ENCODE results near the gene IGFBP3.

Gene IGFBP3

DNA sequence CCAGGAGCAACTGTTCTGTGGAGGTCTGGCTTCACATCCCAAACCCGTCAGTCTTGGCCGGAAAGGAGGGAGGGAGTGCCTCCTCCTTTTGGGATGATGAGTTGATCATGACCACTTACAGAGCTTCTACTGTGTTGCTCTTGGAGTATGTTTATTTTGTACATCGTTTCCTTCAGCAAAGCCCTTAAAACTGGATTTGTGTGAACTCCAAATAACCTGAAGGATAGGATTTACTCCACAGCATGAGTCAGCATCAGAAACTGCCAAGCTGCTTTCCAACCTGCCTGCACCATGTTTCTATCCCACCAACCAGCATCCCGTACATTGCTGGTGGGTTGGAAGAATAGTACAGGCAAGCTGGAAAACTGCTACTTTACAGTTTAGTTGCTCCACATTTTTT lies 51.6 kb downstream of the IGFBP3 start:
- H4K20me1 ChIP-seq (ENCODE audit: insufficient read depth, low read length) = no peaks in the 10 kb centered on the region
- no peak overlapping the region for H2AFZ ChIP-seq (ENCODE audit: low read length)
- H3K27ac ChIP-seq (ENCODE audit: low read depth, low read length, poor library complexity, severe bottlenecking) = no peak overlapping the region
- H3F3A ChIP-seq (ENCODE audit: insufficient read depth, low read length) = no peaks in the 10 kb centered on the region
- H3K27me3 ChIP-seq (ENCODE audit: insufficient read depth, low read length) = no peaks in the 10 kb centered on the region
- no peaks in the 10 kb centered on the region for H3K79me2 ChIP-seq (ENCODE audit: insufficient read depth, low read length)
- no peaks in the 10 kb centered on the region for H3K4me1 ChIP-seq (ENCODE audit: insufficient read depth, low read length, severe bottlenecking)
- H3K4me2 ChIP-seq (ENCODE audit: low read length) = no peak overlapping the region
- H3K9me3 ChIP-seq (ENCODE audit: low read length) = no peaks in the 10 kb centered on the region
- H3K36me3 ChIP-seq (ENCODE audit: insufficient read depth, low read length) = no peaks in the 10 kb centered on the region
- H3K9me2 ChIP-seq (ENCODE audit: low read depth, low read length) = no peaks in the 10 kb centered on the region
- TF ChIP-seq, protein P1, sequence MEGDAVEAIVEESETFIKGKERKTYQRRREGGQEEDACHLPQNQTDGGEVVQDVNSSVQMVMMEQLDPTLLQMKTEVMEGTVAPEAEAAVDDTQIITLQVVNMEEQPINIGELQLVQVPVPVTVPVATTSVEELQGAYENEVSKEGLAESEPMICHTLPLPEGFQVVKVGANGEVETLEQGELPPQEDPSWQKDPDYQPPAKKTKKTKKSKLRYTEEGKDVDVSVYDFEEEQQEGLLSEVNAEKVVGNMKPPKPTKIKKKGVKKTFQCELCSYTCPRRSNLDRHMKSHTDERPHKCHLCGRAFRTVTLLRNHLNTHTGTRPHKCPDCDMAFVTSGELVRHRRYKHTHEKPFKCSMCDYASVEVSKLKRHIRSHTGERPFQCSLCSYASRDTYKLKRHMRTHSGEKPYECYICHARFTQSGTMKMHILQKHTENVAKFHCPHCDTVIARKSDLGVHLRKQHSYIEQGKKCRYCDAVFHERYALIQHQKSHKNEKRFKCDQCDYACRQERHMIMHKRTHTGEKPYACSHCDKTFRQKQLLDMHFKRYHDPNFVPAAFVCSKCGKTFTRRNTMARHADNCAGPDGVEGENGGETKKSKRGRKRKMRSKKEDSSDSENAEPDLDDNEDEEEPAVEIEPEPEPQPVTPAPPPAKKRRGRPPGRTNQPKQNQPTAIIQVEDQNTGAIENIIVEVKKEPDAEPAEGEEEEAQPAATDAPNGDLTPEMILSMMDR (IDR thresholded peaks at IDR 0.05; ENCODE audit: low read length) = no peak
- no peak overlapping the region for H3K4me3 ChIP-seq (ENCODE audit: low read depth, low read length, poor library complexity, severe bottlenecking)
- H3K9ac ChIP-seq (ENCODE audit: low read length) = no peak overlapping the region

DNA sequence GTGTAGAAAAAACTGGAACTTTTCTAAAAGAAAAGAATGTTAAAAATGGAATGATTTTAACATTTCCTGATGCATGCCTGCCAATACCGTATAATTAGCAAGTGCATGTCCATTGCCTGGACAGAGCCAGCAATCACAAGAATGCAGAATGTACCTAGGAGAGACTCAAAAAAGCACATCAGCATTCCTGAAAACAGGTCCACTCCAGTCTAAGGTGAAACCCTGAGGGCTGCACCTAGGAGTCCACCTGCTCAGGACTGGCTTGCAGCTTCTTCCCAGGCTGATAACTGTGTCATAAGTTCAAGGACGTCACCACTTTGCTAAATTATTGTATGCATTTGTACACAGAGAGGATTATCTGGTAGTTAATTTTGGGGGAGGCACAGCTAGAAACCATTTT lies 53.6 kb downstream of the IGFBP3 start:
- Histone ChIP-seq H3K27ac (ENCODE audit: low read depth, low read length, poor library complexity, severe bottlenecking) (no peak overlapping the region), H3F3A (ENCODE audit: insufficient read depth, low read length) (no peaks in the 10 kb centered on the region), H3K4me1 (ENCODE audit: insufficient read depth, low read length, severe bottlenecking) (no peaks in the 10 kb centered on the region), H3K36me3 (ENCODE audit: insufficient read depth, low read length) (no peaks in the 10 kb centered on the region), H3K9me3 (ENCODE audit: low read length) (no peaks in the 10 kb centered on the region), H3K27me3 (ENCODE audit: insufficient read depth, low read length) (no peaks in the 10 kb centered on the region), H3K4me2 (ENCODE audit: low read length) (no peak overlapping the region), H3K9me2 (ENCODE audit: low read depth, low read length) (no peaks in the 10 kb centered on the region), H3K79me2 (ENCODE audit: insufficient read depth, low read length) (no peaks in the 10 kb centered on the region), H2AFZ (ENCODE audit: low read length) (no peak overlapping the region), H3K9ac (ENCODE audit: low read length) (no peak overlapping the region), H4K20me1 (ENCODE audit: insufficient read depth, low read length) (no peaks in the 10 kb centered on the region), H3K4me3 (ENCODE audit: low read depth, low read length, poor library complexity, severe bottlenecking) (no peak overlapping the region)
- TF ChIP-seq, protein P1 (IDR thresholded peaks at IDR 0.05; ENCODE audit: low read length) = no peak
- no peak for TF ChIP-seq EZH2 (IDR thresholded peaks at IDR 0.05; ENCODE audit: borderline replicate concordance, low read length)

DNA sequence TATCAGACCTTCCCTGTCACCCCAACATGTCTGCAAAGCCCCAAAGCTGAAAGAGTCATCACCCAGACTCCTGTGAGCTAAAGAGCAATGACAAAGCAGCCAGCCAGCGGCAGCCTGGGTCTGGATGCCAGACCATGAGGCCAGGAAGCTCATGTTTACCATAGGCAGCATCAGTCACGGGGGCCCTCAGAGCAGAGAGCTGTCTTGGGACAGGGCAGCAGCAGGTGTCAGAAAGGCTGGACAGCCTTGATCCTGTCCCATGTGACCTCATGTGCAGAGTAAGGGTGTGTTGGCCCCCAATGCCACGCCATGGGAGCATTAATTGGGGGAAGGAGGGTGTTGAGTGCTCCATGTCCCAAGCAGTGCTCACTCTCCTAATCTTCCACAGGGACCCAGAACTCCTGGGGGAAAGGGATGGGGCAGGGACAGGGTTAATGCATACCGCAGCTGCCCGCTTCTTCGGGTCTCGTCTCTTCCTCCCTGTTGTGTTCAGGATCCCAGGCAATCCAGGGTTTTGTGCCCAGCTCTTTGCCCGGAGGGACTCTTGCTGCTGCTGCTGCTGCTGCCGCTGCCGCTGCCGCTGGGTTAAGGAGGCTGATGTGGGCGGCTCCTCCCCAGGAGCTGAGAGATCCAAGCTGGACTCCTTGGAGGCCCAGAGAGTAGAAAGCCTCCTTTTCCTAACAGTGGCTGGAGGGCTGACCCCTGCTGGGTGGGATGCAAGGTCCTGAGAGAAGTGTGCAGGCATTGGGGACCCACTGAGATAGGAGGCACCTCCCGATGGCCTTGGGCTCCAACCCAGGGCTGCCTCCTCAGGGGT lies 55.3 kb downstream of the IGFBP3 start:
- no peaks in the 10 kb centered on the region for H3K9me2 ChIP-seq (ENCODE audit: low read depth, low read length)
- no peak overlapping the region for H3K4me2 ChIP-seq (ENCODE audit: low read length)
- no peak overlapping the region for H3K27ac ChIP-seq (ENCODE audit: low read depth, low read length, poor library complexity, severe bottlenecking)
- TF ChIP-seq, protein P1 (IDR thresholded peaks at IDR 0.05; ENCODE audit: low read length) = no peak
- no peak for TF ChIP-seq EZH2 (IDR thresholded peaks at IDR 0.05; ENCODE audit: borderline replicate concordance, low read length)
- no peak overlapping the region for H2AFZ ChIP-seq (ENCODE audit: low read length)
- H3K36me3 ChIP-seq (ENCODE audit: insufficient read depth, low read length) = no peaks in the 10 kb centered on the region
- H3F3A ChIP-seq (ENCODE audit: insufficient read depth, low read length) = no peaks in the 10 kb centered on the region
- H3K27me3 ChIP-seq (ENCODE audit: insufficient read depth, low read length) = no peaks in the 10 kb centered on the region
- H3K4me3 ChIP-seq (ENCODE audit: low read depth, low read length, poor library complexity, severe bottlenecking) = no peak overlapping the region
- H3K79me2 ChIP-seq (ENCODE audit: insufficient read depth, low read length) = no peaks in the 10 kb centered on the region
- no peaks in the 10 kb centered on the region for H3K9me3 ChIP-seq (ENCODE audit: low read length)
- H3K9ac ChIP-seq (ENCODE audit: low read length) = no peak overlapping the region
- H4K20me1 ChIP-seq (ENCODE audit: insufficient read depth, low read length) = no peaks in the 10 kb centered on the region
- no peaks in the 10 kb centered on the region for H3K4me1 ChIP-seq (ENCODE audit: insufficient read depth, low read length, severe bottlenecking)
